ENCODE data around the gene LZTR1.

Gene LZTR1

DNA sequence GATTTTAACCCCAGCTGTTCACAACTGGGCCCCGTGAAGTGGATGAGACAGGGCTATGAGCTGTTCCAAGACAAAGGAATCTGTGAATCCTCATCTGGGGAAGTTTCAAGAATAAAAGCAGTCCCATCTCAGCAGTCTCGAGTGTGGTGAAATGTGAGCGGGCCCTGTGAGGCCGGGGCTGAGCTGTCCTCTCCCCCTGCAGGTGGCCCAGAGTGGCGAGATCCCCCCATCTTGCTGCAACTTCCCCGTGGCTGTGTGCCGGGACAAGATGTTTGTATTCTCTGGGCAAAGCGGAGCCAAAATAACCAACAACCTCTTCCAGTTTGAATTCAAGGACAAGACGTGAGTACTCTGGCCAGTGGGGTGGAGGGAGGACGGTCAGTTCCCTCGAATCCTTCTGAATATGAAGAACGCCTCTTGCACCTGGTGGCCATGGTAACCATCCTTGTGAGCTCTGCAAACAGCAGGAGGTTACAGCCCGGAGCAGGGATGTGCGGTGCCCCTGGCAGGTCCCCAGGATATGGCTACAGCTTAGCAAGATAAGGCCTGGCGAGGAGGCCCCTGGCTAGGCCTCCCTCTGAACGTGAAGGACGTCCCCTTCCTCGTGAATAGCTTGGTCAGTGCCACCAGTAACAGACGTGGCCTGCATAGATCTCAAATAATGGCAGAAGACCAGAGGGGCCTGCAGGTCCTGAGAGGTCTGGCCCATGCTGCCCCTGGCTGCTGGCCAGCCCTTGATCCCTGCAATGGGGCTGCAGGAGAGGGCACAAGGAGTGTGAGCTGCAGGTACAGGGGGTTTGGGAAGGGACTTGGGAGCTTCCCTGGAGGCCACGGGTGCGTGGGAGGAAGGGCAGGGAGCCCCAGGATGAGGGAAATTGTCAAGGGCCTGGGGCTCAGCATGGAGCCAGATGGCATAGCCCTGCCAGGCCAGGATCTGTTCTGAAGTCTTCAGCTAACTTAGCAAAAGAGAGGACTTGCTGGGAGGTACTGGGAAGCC, 8.4 kb downstream of the LZTR1 start:
- H3K9ac ChIP-seq (ENCODE audit: low read depth, low read length): no peak overlapping the region
- peaks cover 20% of the 10 kb centered on the region for H3K36me3 ChIP-seq (ENCODE audit: insufficient read depth, low read depth, low read length)
- no peaks in the 10 kb centered on the region for H3K9me3 ChIP-seq (ENCODE audit: insufficient read depth, low read depth, low read length)
- no peaks in the 10 kb centered on the region for H3K27me3 ChIP-seq (ENCODE audit: insufficient read depth, low read length)
- no peak overlapping the region for H3K27ac ChIP-seq (ENCODE audit: low read length)
- no peaks in the 10 kb centered on the region for H3K4me1 ChIP-seq (ENCODE audit: insufficient read depth, low read length)
- H3K4me3 ChIP-seq (ENCODE audit: low read length): no peak overlapping the region

DNA sequence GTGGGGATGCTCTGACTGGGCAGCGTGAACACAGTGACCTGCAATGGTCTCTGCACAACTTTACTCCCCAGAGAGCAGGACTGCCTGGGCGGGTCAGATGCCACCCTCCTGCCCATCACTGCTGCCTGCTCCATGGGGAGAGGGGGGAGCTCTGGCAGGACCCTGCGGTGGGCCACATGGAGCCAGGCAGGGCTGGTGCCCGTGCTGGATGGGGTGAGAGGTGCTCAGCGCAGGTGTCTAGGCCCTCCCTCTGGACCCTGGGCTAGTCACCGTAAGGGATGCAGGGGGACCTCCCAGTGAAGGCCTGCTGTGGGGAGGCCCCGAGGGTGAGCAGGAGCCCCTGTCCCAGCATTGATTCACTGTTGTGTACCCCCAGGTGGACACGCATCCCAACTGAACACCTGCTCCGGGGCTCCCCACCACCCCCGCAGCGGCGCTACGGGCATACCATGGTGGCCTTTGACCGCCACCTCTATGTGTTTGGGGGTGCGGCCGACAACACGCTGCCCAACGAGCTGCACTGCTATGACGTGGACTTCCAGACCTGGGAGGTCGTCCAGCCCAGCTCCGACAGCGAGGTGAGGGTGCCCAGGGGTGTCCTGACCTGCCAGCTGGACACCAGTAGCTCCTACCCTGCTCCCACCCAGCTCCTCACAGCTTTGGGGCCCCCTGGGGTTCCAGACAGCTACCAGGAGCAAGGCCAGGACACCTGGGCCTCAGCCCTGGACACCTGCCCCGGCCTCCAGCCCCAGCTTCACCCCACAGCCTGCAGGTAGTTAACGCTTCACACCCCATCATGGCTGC, 9.4 kb downstream of the LZTR1 start:
- Histone ChIP-seq H3K9me3 (ENCODE audit: insufficient read depth, low read depth, low read length) (no peaks in the 10 kb centered on the region), H3K27me3 (ENCODE audit: insufficient read depth, low read length) (no peaks in the 10 kb centered on the region), H3K9ac (ENCODE audit: low read depth, low read length) (no peak overlapping the region), H3K4me1 (ENCODE audit: insufficient read depth, low read length) (no peaks in the 10 kb centered on the region), H3K27ac (ENCODE audit: low read length) (no peak overlapping the region), H3K36me3 (ENCODE audit: insufficient read depth, low read depth, low read length) (peaks cover 17% of the 10 kb centered on the region), H3K4me3 (ENCODE audit: low read length) (no peak overlapping the region)

DNA sequence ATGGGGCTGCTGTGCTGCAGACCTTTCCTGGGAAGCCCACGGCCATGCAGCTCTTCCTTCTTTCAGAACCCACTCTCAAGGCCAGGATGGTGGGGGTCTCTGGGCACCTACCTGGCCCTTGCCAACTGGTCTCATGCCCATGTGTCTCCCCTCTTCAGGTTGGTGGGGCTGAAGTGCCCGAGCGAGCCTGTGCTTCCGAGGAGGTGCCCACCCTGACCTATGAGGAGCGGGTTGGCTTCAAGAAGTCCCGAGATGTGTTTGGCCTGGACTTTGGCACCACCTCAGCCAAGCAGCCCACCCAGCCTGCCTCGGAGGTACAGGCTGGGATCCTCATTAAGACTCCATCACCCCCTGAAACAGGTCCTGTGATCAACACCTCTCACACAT, 10.0 kb downstream of the LZTR1 start:
- no peaks in the 10 kb centered on the region for H3K9me3 ChIP-seq (ENCODE audit: insufficient read depth, low read depth, low read length)
- no peak overlapping the region for H3K9ac ChIP-seq (ENCODE audit: low read depth, low read length)
- no peaks in the 10 kb centered on the region for H3K4me1 ChIP-seq (ENCODE audit: insufficient read depth, low read length)
- peaks cover 23% of the 10 kb centered on the region for H3K36me3 ChIP-seq (ENCODE audit: insufficient read depth, low read depth, low read length)
- no peak overlapping the region for H3K4me3 ChIP-seq (ENCODE audit: low read length)
- H3K27ac ChIP-seq (ENCODE audit: low read length): no peak overlapping the region
- H3K27me3 ChIP-seq (ENCODE audit: insufficient read depth, low read length): no peaks in the 10 kb centered on the region

DNA sequence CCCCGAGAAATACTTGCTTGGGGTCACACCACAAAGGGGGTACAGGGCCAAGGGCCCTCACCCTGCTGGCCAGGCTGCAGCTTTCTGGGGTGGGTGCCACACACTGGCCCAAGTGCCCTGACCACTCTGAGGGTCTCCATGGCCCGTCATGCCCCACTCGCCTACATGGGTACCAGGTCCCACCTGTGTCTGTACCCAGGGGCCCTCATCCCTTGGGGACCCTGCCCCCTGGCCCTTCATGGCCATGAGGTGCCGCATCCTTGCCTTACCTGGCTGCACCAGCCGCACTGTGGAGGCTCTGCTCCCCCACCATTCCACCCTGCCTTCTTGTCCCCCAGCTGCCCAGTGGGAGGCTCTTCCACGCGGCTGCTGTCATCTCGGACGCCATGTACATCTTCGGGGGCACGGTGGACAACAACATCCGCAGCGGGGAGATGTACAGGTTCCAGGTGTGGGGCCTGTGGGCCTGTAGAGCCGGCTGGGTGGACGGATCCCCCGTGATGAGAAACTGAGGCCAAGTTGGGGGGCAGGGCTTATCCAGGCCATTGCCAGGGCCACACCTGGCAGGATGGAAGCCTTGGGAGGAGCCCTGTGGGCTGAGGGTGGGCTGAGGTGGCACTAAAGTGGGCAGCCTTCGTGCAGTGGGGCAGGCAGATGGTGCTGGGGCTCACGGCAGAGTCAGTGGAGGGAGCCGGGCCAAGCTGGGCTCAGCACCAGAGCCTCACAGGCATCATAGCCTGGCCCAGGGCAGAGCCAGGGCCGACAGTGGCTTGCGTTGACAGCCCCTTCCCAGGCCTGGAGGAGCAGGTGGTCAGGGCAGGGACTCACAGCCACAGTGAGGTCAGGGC, 10.6 kb downstream of the LZTR1 start:
- Histone ChIP-seq H3K9ac (ENCODE audit: low read depth, low read length) (no peak overlapping the region), H3K4me1 (ENCODE audit: insufficient read depth, low read length) (no peaks in the 10 kb centered on the region), H3K4me3 (ENCODE audit: low read length) (no peak overlapping the region), H3K36me3 (ENCODE audit: insufficient read depth, low read depth, low read length) (peaks cover 26% of the 10 kb centered on the region), H3K9me3 (ENCODE audit: insufficient read depth, low read depth, low read length) (no peaks in the 10 kb centered on the region), H3K27me3 (ENCODE audit: insufficient read depth, low read length) (no peaks in the 10 kb centered on the region), H3K27ac (ENCODE audit: low read length) (no peak overlapping the region)

DNA sequence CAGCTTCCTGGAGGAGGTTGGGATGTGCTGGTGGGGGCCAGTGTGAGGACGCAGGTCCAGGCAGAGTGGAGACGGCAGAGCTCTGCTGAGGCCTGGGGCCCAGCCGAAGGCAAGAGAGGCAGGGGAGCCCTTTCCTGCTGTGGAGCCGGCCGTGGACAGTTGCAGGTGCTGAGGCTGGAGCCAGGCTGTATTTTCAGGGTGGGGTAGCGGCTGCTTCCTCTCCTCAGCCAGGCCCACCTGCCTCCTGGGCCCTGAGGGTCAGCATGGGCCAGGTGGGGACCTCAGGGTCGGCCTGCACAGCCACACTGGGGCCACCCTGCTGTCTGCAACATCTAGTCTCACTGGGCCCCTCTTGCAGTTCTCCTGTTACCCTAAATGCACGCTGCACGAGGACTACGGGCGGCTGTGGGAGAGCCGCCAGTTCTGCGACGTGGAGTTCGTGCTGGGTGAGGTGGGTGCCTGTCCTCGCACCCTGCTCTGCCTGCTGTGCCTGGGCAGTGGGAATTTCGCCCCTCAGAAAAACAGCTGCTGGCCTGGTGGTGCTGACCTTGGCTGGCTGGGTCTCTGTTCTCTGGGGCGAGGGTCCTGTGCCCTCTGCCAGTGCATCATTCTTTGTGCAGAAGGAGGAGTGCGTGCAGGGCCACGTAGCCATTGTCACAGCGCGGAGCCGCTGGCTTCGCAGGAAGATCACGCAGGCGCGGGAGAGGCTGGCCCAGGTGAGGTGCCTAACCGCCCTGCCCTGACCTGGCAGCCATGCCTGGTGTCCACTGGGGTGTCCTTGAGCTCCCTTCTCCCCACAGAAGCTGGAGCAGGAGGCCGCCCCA, 11.4 kb downstream of the LZTR1 start:
- Histone ChIP-seq H3K36me3 (ENCODE audit: insufficient read depth, low read depth, low read length) (peaks cover 27% of the 10 kb centered on the region), H3K9ac (ENCODE audit: low read depth, low read length) (no peak overlapping the region), H3K4me3 (ENCODE audit: low read length) (no peak overlapping the region), H3K4me1 (ENCODE audit: insufficient read depth, low read length) (no peaks in the 10 kb centered on the region), H3K27me3 (ENCODE audit: insufficient read depth, low read length) (no peaks in the 10 kb centered on the region), H3K27ac (ENCODE audit: low read length) (no peak overlapping the region), H3K9me3 (ENCODE audit: insufficient read depth, low read depth, low read length) (no peaks in the 10 kb centered on the region)

DNA sequence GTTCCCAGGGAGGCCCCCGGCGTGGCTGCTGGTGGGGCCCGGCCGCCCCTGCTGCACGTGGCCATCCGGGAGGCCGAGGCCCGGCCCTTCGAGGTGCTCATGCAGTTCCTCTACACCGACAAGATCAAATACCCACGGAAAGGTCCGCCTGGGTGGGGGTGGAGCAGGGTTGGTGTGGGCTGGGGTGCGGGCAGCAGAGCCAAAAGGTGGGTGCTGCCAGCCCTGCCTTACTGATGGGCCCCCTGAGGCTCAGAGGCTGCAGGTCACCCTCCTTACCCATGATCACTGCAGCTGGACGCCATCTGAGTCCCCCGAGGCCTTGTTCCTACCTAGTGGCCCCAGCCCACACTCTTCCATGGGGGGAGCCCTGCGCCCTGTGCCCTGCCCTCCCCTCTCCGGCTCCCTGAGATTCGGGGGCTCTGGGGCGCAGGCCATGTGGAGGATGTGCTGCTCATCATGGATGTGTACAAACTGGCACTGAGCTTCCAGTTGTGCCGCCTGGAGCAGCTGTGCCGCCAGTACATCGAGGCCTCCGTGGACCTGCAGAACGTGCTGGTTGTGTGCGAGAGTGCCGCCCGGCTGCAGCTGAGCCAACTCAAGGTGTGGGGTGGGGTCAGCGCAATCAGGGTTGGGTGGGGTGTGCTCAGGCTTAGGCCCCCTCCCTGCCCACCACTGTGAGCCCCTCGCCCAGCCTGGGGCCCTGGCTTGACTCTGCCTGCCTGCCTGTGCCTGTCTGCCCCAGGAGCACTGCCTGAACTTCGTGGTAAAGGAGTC, 12.2 kb downstream of the LZTR1 start:
- no peak overlapping the region for H3K4me3 ChIP-seq (ENCODE audit: low read length)
- H3K4me1 ChIP-seq (ENCODE audit: insufficient read depth, low read length): no peaks in the 10 kb centered on the region
- no peaks in the 10 kb centered on the region for H3K27me3 ChIP-seq (ENCODE audit: insufficient read depth, low read length)
- H3K9me3 ChIP-seq (ENCODE audit: insufficient read depth, low read depth, low read length): no peaks in the 10 kb centered on the region
- no peak overlapping the region for H3K9ac ChIP-seq (ENCODE audit: low read depth, low read length)
- peaks cover 33% of the 10 kb centered on the region for H3K36me3 ChIP-seq (ENCODE audit: insufficient read depth, low read depth, low read length)
- no peak overlapping the region for H3K27ac ChIP-seq (ENCODE audit: low read length)

DNA sequence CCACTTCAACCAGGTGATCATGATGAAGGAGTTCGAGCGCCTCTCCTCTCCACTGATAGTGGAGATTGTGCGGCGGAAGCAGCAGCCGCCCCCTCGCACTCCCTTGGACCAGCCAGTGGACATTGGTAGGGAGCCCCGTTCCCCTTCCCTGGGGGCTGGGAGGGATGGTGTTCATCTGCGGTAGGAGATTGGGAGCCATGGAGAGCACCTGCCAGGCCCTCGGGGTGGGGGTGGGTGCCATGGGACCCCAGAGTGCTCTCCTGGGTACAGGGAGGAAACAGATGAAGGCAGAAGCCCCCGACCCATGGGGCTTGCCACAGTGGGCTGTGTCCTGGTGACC, 12.8 kb downstream of the LZTR1 start:
- H3K27ac ChIP-seq (ENCODE audit: low read length): no peak overlapping the region
- no peaks in the 10 kb centered on the region for H3K4me1 ChIP-seq (ENCODE audit: insufficient read depth, low read length)
- H3K36me3 ChIP-seq (ENCODE audit: insufficient read depth, low read depth, low read length): peaks cover 39% of the 10 kb centered on the region
- H3K27me3 ChIP-seq (ENCODE audit: insufficient read depth, low read length): no peaks in the 10 kb centered on the region
- no peaks in the 10 kb centered on the region for H3K9me3 ChIP-seq (ENCODE audit: insufficient read depth, low read depth, low read length)
- no peak overlapping the region for H3K9ac ChIP-seq (ENCODE audit: low read depth, low read length)
- no peak overlapping the region for H3K4me3 ChIP-seq (ENCODE audit: low read length)

DNA sequence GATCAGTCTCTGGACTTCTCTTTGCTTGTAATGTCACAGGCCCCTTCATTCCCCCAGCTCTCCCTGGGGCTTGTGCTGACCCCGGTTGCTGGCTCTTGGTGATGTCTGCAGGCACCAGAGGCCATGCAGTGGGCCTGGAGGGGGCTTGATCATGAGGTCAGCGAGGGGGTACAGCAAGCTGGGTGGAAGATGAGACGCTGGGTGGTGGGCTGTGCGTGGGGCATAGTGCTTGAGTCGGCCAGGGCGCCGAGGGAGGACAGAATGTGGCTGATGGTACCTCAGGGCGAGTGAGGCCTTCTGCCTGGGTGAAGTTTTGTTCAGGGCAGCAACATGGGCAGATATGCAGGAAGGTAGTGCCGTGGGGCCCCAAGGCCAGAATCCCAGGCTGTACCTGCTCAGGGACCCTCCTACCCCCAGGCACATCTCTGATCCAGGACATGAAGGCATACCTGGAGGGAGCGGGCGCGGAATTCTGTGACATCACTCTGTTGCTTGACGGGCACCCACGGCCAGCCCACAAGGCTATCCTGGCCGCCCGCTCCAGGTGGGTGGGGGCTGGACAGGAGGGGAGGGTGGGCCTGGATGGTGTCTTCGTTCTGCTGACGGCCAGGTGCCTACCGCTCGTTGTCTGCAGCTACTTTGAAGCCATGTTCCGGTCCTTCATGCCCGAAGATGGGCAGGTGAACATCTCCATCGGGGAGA, 13.4 kb downstream of the LZTR1 start:
- H3K9me3 ChIP-seq (ENCODE audit: insufficient read depth, low read depth, low read length): no peaks in the 10 kb centered on the region
- H3K36me3 ChIP-seq (ENCODE audit: insufficient read depth, low read depth, low read length): peaks cover 40% of the 10 kb centered on the region
- H3K9ac ChIP-seq (ENCODE audit: low read depth, low read length): no peak overlapping the region
- no peak overlapping the region for H3K27ac ChIP-seq (ENCODE audit: low read length)
- H3K4me3 ChIP-seq (ENCODE audit: low read length): no peak overlapping the region
- peaks cover 2% of the 10 kb centered on the region; the same call in 1 of the 2 replicates for H3K4me1 ChIP-seq (ENCODE audit: insufficient read depth, low read length)
- H3K27me3 ChIP-seq (ENCODE audit: insufficient read depth, low read length): no peaks in the 10 kb centered on the region

DNA sequence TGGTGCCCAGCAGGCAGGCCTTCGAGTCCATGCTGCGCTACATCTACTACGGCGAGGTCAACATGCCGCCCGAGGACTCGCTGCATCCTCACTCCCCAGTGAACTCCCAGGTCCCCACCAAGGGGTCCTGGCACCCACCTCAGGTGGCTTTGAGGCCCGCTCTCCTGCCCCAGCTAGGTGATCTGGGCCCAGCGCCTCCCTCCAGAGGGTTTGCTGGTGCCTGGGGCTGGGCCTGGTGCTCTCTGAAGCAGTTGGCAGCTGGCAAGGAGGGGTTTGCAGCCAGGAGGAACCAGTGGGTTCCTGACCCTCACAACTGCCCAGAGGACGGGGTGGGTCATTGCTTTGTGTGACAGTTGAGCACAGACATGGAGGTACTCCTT, 13.9 kb downstream of the LZTR1 start:
- no peak overlapping the region for H3K27ac ChIP-seq (ENCODE audit: low read length)
- no peak overlapping the region for H3K4me3 ChIP-seq (ENCODE audit: low read length)
- H3K9me3 ChIP-seq (ENCODE audit: insufficient read depth, low read depth, low read length): no peaks in the 10 kb centered on the region
- no peak overlapping the region for H3K9ac ChIP-seq (ENCODE audit: low read depth, low read length)
- no peaks in the 10 kb centered on the region for H3K27me3 ChIP-seq (ENCODE audit: insufficient read depth, low read length)
- peaks cover 40% of the 10 kb centered on the region for H3K36me3 ChIP-seq (ENCODE audit: insufficient read depth, low read depth, low read length)
- peaks cover 7% of the 10 kb centered on the region for H3K4me1 ChIP-seq (ENCODE audit: insufficient read depth, low read length)

All from iPS-20b (cell line).